Astrocyte of the hippocampus (primary cell): ENCODE results near the gene P2RY11.

Experiments
- DNase-seq: peaks from one replicate; pipeline ENCODE4 v3.0.0; 2011; ENCODE audit warnings: low read depth, low spot score

Gene P2RY11

DNA sequence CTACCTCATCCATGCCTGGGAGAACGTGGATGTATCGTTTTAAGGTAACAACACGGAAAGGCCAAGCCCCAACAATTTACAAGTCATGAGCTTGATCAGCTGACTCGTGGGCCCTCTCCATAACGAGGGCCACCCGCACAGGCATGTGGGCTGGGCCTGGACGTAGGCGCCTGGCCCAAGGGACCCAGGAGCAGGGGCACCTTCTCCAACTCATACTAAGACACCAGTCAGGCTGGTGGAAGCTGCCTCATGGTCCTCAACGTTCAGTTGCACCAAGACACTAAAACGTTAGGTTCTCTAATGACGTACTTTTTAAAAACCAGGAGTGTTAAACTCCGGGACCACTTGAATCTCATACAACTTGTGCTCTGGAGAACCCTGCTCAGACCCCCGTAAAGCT lies 30.0 kb downstream of the P2RY11 start:
- no peak for DNase-seq

DNA sequence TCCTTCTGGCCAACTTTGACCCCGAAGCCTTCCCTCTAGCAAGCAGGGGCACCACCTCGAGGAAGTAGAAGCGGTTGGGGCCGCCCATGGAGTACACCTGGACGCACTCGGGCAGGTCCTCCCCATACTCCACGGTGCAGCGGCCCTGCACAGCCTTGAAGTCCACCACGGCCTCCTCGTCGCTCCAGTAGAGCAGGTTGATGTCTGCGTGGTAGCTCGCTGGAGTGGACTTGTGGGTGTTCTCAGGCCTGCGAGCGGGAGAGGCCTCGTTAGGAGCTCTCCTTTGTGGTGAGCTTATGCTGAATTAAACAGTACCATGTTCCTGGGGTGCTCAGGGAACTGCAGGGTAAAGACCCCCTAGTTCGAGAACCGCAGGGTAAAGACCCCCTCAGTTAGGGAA lies 30.5 kb downstream of the P2RY11 start:
- no peak for DNase-seq

- no peak for DNase-seq
Observed at GRCh38 chr19:10142701-10143375, 31.3 kb downstream of the P2RY11 start.

DNA sequence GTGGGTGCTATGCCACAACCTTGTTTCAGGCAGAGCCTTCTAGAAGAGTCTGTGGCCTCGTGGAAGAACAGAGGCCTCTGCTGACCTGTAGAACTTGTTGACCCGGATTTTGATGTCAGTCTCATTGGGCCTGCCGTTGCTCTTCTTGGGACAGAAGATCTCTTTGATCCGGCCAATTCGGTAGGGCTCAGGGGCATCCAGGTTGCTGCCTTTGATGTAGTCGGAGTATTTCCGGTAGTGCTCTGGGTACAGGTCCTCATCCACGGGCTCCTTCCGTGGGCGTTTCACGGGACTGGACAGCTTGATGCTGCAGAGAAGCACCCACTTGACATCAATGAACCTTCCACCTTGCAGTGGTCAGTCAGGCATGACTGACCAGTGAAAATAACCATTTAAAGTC lies 32.2 kb downstream of the P2RY11 start:
- DNase-seq: no peak

DNA sequence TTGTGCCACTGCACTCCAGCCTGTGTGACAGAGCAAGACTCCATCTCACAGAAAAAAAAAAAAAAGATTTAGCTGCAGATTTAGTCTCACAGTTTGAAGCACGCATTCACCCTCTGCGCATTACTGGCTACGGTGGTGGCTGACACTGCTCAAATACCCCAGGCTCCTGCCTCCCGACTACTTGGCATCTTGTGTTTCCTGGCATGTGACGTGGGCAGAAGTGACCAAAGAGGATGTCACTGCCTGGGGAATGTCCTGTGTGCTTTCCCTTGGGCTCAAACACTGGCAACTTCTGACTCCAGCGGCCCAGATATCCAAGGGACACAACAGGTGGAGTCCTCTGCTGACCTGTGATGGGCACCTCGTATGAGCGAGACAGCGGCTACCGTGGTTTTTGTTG lies 32.9 kb downstream of the P2RY11 start:
- DNase-seq: no peak

GRCh38 chr19:10145031-10145430 lies 33.5 kb downstream of the P2RY11 start:
- no peak for DNase-seq

GRCh38 chr19:10146142-10146541 lies 34.6 kb downstream of the P2RY11 start:
- DNase-seq: no peak

GRCh38 chr19:10149427-10149826 lies 37.9 kb downstream of the P2RY11 start:
- no peak for DNase-seq

- DNase-seq: no peak
Observed at GRCh38 chr19:10151521-10151920, 40.0 kb downstream of the P2RY11 start.

DNA sequence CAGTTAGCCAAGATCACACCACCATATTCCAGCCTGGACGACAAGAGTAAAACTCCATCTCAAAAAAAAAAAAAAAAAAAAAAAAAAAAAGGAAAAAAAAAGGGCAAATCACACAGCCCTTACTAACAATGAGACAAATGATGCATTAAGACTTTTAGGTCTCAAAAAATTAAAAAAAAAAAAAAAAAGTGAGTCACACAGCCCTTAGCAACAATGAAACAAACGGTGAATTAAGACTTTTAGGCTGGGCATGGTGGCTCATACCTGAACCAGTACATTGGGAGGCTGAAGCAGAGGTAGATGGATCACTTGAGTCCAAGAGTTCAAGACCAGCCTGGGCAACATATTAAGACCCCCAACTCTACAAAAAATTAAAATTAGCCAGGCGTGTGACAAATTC lies 40.6 kb downstream of the P2RY11 start:
- DNase-seq: no peak

- DNase-seq: no peak
Observed at GRCh38 chr19:10155839-10156238, 44.3 kb downstream of the P2RY11 start.

DNA sequence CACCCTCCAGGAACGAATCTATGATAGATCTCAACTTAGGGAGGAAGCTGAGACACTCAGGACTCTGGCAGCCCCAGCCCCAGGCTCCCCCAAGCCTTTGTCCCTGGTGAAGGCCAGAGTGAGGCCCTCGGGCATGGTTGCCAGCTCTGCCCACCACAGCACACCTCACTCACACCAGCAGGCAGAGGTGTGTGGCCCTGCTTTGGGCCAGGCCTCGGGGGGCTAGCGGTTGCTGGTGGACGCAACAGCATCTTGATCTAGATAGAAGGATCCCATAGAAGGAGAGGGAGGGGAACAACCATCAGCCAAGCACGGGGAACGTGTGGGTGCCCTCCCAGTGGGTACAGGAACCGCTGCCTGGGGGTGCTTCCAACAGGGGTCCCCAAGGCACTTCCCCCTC lies 46.6 kb downstream of the P2RY11 start:
- no peak for DNase-seq

DNA sequence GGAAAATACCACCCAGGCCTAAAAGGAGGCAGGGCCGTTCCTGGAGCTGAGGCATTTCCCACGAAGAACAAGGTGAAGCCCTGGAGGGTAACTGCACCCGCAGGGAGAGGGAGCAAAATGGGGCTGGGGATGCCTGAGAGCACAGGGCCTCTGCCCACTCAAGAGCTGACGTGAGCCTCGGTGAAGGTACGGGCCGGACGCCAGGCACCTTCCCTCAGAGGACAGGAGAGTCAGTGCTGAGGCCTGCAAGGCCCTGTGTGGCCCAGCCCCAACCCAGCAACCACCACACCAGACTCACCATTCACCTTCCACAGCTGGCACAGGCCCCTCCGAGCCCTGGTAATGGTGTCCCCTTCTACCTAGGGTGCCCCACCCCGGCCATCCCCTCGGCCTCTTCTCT lies 47.0 kb downstream of the P2RY11 start:
- DNase-seq: no peak

- no peak for DNase-seq
Observed at GRCh38 chr19:10159610-10160009, 48.1 kb downstream of the P2RY11 start.

GRCh38 chr19:10163536-10163935 lies 52.0 kb downstream of the P2RY11 start:
- DNase-seq: no peak
